ENCODE results near the gene GPC3. TPM values are rescaled to one million over a fixed set of nuclear protein-coding genes. Genes with fewer than 3 reads are reported as not detected.

GPC3 gene
- total and polyA plus RNA-seq, 2 of the 4 experiments (the other 2 are of a cell fraction): not detected

DNA sequence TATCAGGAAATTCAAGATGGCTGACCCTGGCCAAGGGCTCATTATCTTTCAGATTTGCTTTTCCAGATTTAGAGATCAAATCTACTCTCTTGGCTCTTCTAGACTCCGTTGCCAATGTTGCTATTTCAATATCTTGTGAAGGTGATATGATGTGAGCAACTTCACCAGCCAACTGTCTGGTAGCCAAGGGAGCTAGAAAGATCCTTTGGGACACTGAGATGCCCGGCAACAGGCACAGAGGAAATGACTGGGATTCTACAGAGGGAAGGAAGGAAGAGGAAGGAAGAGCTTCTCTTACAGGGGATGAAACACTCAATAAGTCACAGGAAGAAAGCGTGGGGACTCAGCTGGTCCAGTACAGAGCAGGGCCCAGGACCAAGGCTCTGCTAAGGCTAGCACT is 448.3 kb downstream of the GPC3 start:
- in situ Hi-C loops (cut with MboI; ENCODE audit: low sequenced_read_pairs): no loop called here
- H3K27me3 ChIP-seq (ENCODE audit: control insufficient read depth, insufficient read depth, low read length): peaks cover 1% of the 10 kb centered on the region; the same call in 1 of the 2 replicates
- BruUV-seq (replicated peaks): no TSS peak
- H3K18ac ChIP-seq (ENCODE audit: low read depth, low read length): no peak overlapping the region
- no peak overlapping the region for H3K14ac ChIP-seq (replicated peaks; ENCODE audit: low read depth, low read length)
- H2AK9ac ChIP-seq (replicated peaks; ENCODE audit: low read depth, low read length, poor library complexity): no peak overlapping the region
- no peak overlapping the region for H3K4ac ChIP-seq (ENCODE audit: low read depth, low read length)
- no peak for ATAC-seq (ENCODE audit: low read depth)
- TF ChIP-seq MXI1 (IDR thresholded peaks at IDR 0.05; ENCODE audit: borderline replicate concordance, low read depth, low read length): no peak
- TF ChIP-seq, protein P1, sequence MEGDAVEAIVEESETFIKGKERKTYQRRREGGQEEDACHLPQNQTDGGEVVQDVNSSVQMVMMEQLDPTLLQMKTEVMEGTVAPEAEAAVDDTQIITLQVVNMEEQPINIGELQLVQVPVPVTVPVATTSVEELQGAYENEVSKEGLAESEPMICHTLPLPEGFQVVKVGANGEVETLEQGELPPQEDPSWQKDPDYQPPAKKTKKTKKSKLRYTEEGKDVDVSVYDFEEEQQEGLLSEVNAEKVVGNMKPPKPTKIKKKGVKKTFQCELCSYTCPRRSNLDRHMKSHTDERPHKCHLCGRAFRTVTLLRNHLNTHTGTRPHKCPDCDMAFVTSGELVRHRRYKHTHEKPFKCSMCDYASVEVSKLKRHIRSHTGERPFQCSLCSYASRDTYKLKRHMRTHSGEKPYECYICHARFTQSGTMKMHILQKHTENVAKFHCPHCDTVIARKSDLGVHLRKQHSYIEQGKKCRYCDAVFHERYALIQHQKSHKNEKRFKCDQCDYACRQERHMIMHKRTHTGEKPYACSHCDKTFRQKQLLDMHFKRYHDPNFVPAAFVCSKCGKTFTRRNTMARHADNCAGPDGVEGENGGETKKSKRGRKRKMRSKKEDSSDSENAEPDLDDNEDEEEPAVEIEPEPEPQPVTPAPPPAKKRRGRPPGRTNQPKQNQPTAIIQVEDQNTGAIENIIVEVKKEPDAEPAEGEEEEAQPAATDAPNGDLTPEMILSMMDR (conservative IDR thresholded peaks at IDR 0.05; ENCODE audit: low read depth, low read length): no peak
- no peak for TF ChIP-seq MAFK (IDR thresholded peaks at IDR 0.05; ENCODE audit: low read depth, low read length)
- TF ChIP-seq SMC3 (IDR thresholded peaks at IDR 0.05; ENCODE audit: low read depth, low read length): no peak
- no peak for TF ChIP-seq FOS (IDR thresholded peaks at IDR 0.05; ENCODE audit: low read depth, low read length)
- no peak for TF ChIP-seq BHLHE40 (IDR thresholded peaks at IDR 0.05; ENCODE audit: low read depth, low read length)
- no peak for TF ChIP-seq RFX5 (IDR thresholded peaks at IDR 0.05; ENCODE audit: low read depth, low read length)
- TF ChIP-seq, protein P2, sequence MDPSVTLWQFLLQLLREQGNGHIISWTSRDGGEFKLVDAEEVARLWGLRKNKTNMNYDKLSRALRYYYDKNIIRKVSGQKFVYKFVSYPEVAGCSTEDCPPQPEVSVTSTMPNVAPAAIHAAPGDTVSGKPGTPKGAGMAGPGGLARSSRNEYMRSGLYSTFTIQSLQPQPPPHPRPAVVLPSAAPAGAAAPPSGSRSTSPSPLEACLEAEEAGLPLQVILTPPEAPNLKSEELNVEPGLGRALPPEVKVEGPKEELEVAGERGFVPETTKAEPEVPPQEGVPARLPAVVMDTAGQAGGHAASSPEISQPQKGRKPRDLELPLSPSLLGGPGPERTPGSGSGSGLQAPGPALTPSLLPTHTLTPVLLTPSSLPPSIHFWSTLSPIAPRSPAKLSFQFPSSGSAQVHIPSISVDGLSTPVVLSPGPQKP (IDR thresholded peaks at IDR 0.05; ENCODE audit: borderline replicate concordance, low read depth, low read length): no peak
- TF ChIP-seq POLR2A (IDR thresholded peaks at IDR 0.05; ENCODE audit: low read depth, low read length): no peak
- TF ChIP-seq MAZ (IDR thresholded peaks at IDR 0.05; ENCODE audit: borderline replicate concordance, low read depth, low read length): no peak
- TF ChIP-seq CEBPB (IDR thresholded peaks at IDR 0.05; ENCODE audit: low read depth, low read length): no peak
- no peak for TF ChIP-seq RAD21 (IDR thresholded peaks at IDR 0.05; ENCODE audit: low read length)
- no peak for TF ChIP-seq RCOR1 (IDR thresholded peaks at IDR 0.05; ENCODE audit: insufficient replicate concordance, low read length)
- 52% methylated on average over 2 of the region's 3 CpGs; no CpG with 5 or more reads in 1 of the 2 experiments for WGBS, 2 experiments (ENCODE audit: extremely low coverage in 2 of 2, insufficient read length in 1 of 2)
- intact Hi-C loops (cut with micrococcal nuclease): no loop called here
- H3K36me3 ChIP-seq (ENCODE audit: control insufficient read depth, insufficient read depth, low read length): no peaks in the 10 kb centered on the region
- H4K20me1 ChIP-seq (ENCODE audit: insufficient read depth, low read length): no peaks in the 10 kb centered on the region
- H3K4me3 ChIP-seq (ENCODE audit: insufficient read depth, low read depth, low read length): no peak overlapping the region
- H2AK5ac ChIP-seq (ENCODE audit: low read depth, low read length): no peak overlapping the region
- no peak overlapping the region for H3K27ac ChIP-seq (ENCODE audit: insufficient read depth, low read length)
- no peak overlapping the region for H4K8ac ChIP-seq (ENCODE audit: low read depth in 2 of 2, low read length in 2 of 2)
- H3K79me1 ChIP-seq (ENCODE audit: low read depth in 1 of 2, low read length in 2 of 2): no peaks in the 10 kb centered on the region
- no peak overlapping the region for H2BK5ac ChIP-seq (ENCODE audit: low read depth, low read length, poor library complexity, severe bottlenecking)
- H2AFZ ChIP-seq (replicated peaks; ENCODE audit: low read length, poor library complexity): no peak overlapping the region
- dilution Hi-C loops (cut with HindIII; ENCODE audit: low sequenced_read_pairs, unreplicated experiment): no loop called here
- no peaks in the 10 kb centered on the region for H3K9me3 ChIP-seq (ENCODE audit: control insufficient read depth, insufficient read depth, low read length)
- H2BK20ac ChIP-seq (ENCODE audit: low read depth, low read length): no peak overlapping the region
- no peak overlapping the region for H3K23ac ChIP-seq (ENCODE audit: low read depth, low read length)
- ChIA-PET CTCF (no interaction called here), POLR2A (ENCODE audit: unreplicated experiment) (no interaction called here)
- H2BK15ac ChIP-seq (ENCODE audit: low read depth, low read length): no peak overlapping the region
- no peak overlapping the region for H3K9ac ChIP-seq (ENCODE audit: low read depth, low read length)
- no peaks in the 10 kb centered on the region for H3K4me1 ChIP-seq (ENCODE audit: control insufficient read depth, insufficient read depth, low read length)
- no peak overlapping the region for H4K5ac ChIP-seq (ENCODE audit: low read depth, low read length)
- no peaks in the 10 kb centered on the region for H3K9me1 ChIP-seq (ENCODE audit: insufficient read depth, low read length)
- DNase-seq: no peak
- H3K56ac ChIP-seq (ENCODE audit: extremely low read depth, insufficient read depth, low read length): no peak overlapping the region
- H4K91ac ChIP-seq (ENCODE audit: insufficient read depth, low read depth, low read length): no peak overlapping the region
- no peak overlapping the region for H2BK120ac ChIP-seq (ENCODE audit: low read depth, low read length)
- H3K4me2 ChIP-seq (ENCODE audit: low read depth, low read length): no peak overlapping the region

All from IMR-90 (cell line).